HG02938 (cell line): ENCODE measurements around the gene ZBTB44.
"Not testable (repeated sequence)": the region's sequence is repeated elsewhere in the genome, so short reads cannot be mapped to it uniquely, and the experiment has no call there.

Experiments
- ATAC-seq: cut with Tn5 transposase; IDR thresholded peaks from one replicate; pipeline ENCODE4 v1.9.1; 2021; ENCODE audit warnings: mild to moderate bottlenecking, moderate library complexity; ENCODE audit not compliant: unreplicated experiment

The ZBTB44 gene, protein sequence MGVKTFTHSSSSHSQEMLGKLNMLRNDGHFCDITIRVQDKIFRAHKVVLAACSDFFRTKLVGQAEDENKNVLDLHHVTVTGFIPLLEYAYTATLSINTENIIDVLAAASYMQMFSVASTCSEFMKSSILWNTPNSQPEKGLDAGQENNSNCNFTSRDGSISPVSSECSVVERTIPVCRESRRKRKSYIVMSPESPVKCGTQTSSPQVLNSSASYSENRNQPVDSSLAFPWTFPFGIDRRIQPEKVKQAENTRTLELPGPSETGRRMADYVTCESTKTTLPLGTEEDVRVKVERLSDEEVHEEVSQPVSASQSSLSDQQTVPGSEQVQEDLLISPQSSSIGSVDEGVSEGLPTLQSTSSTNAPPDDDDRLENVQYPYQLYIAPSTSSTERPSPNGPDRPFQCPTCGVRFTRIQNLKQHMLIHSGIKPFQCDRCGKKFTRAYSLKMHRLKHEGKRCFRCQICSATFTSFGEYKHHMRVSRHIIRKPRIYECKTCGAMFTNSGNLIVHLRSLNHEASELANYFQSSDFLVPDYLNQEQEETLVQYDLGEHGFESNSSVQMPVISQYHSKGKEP

DNA sequence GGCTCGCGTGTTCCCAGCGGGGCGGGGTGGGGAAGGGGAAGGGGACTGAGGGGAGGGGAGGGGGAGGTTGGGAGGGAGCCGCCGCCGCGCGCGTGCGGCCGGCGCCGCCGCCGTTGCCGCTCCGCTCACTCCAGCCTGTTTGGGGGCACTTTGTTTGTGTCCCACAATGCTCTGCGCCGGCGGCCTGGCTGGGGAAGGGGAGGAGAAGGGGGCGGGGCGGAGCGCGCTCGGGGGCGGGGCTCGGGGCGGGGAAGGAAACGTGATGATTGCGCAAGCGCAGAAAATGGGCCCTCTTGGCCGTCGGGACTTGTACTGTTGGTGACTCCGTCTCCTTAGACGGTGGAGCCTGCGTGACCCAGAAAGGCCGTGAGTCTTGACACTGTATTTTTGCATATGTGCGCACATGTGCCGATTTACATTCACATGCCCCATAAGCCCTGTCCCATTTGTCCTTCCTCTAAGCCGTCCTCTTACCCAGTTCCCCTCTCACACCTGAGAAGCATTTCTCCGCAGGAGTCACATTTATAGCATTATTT is at the start of gene ZBTB44:
Gene ZBTB44, minus strand, starts transcription at position 168 of the 536 bp plus-strand sequence. CDS start 53,044 bp downstream, outside the sequence.
- ATAC-seq, result peak; percentile 58

DNA sequence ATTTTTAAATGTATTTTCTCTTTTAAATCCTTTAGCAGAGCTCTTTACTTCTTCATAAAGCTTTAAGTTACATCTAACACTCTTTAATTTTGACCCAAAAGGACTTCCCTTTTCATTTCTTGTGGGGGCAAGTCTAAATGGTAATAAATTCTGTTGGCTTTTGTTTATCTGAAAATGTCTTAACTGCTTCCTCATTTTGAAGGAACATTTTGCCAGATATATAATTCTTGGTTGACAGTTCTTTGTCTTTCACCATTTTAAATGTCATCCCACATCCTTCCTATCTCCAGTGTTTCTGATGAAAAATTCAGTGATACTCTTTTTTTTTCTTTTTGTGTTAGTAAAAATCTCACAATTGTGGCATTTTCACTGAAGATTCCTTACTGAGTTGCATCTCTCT is 44.7 kb upstream of the ZBTB44 start:
- no peak for ATAC-seq

DNA sequence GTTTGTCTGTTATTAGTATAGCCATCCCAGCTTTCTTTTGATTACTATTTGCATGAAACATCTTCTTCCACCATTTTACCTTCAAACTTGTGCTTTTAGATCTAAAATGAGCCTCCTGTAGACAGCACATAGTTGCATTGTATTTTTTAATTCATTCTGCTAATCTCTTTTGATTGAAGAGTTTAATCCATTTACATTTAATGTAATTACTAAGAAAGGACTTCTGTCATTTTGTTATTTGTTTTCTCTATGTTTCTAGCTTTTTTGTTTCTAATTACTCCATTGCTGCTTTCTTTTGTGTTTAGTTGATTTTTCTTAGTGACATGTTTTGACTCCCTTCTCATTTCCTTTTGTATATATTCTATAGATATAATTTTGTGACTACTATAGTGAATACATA is 43.7 kb upstream of the ZBTB44 start:
- no peak for ATAC-seq

DNA sequence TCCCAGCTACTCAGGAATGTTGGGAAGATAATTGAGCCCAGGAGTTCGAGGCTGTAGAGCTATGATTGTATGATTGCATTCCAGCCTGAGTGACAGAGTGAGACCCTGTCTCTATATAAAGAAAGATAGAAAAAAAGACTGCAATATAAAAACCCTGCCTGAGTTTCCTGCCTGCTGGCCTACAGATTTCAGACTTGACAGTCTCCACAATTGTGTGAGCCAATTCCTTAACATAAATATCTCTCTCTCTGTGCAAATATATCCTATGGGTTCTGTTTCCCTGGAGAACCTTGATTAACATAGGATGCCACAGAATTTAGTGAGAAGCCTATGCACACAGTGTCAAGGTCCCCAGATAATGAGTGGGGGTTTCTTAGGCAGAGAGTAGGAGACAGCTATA is 32.5 kb upstream of the ZBTB44 start:
- no peak for ATAC-seq

DNA sequence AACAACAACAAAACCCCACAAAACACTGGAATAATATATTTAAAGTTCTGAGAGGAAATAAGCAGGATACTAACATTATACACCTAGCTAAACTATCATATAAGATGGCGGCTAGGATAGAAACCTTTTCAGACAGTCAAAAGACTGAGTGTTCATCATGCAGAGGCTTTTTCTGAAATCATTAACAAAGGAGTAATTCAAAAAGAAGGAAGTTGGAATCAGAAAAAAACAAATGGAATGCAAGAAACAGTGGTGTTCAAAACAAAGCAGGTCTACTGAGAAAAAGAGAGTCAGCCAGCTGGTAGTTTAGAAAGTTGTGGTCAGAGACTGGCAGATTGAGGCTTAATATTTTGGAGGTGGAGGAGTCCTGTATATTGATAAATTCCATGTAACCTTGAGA is 30.1 kb upstream of the ZBTB44 start:
- no peak for ATAC-seq

DNA sequence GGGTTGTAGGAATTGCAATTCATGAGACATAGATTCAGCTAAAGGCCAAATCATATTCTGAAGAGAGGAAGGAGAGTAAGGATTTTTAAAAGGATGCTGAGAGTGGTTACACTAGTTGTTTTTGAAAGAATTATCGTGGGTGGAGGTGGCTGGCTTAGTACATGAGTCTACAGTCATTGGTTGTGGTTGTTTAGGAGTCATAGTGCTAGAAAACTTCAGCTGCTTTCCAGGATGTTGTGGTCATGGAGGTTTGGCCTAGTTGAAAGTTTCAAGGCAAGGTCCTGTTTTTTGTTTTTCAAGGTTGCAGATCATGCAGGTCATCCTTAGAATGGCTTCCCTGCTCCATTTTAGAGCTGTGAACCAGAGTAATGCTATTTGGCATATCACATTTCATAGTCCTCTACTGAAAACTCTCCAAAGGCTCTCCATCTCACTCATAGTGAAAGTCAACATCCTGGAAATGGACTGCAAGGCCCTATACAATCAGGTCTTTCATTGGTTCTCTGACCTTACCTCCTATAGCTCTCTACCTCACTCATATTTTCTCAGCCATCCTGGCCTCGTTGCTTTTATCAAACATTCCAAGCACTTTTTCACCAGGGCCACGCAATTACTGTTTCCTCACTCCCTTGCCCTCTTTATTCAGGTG is 26.1 kb upstream of the ZBTB44 start:
- ATAC-seq, result no peak

DNA sequence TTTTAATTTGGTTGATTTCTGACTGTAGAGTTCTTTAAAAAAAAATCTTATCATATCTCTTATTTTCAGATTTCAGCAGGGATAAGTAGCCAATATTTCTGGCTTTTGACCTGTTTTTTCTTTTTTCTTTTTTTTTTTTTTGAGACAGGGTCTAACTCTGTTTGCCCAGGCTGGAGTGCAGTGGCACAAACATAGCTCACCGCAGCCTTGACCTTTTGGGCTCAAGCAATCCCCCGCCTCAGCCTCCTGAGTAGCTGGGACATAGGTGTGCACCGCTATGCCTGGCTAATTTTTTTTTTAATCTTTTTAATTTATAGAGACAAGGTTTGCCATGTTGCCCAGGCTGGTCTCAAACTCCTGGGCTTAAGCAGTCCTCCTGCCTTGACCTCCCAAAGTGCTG is 23.9 kb upstream of the ZBTB44 start:
- ATAC-seq, result no peak

DNA sequence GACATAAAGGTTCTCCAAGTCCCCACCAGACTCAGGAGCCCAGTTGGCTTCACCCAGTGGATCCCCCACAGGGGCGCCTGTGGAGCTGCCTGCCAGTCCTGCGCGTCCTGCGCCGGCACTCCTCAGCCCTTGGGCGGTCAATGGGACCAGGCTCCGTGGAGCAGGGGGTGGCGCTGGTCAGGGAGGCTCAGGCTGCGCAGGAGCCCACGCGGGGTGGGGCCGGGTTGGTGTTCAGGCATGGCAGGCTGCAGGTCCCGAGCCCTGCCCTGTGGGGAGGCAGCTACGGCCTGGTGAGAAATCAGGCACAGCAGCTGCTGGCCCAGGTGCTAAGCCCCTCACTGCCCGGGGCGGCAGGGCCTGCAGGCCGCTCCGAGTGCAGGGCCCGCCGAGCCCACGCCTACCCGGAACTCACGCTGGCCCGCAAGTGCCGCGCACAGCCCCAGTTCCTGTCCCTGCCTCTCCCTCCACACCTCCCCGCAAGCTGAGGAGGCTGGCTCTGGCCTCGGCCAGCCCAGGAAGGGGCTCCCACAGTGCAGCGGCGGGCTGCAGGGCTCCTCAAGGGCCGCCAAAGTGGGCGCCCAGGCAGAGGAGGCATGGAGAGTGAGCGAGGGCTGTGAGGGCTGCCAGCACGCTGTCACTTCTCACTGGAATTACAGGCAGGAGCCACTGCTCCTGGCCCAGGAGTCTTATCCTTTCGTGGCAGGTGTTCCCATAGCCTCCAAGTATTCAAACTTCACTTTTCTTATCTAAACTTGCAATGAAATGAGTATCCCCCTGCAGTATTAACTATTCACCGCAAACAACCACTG is 22.8 kb upstream of the ZBTB44 start:
- no peak for ATAC-seq

DNA sequence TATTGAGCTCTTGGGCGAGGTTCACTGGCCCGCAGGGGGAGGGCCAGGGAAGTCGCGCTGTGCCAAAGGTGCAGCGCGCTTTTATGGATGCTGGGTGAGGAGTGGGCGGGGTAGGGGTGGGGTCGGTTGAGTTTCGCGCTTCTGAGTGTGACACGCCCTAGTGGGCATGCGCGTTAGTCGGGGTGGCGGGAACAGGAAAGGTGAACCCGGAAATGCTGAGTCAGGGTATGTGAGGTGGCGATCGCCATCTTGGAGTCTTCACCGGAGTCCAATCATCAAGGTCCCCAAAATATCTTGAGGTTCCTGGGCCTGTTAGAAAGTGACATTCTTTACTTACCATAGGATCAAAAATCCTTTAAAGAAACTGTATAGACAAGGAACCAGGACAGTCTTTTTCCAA is 16.7 kb upstream of the ZBTB44 start:
- not testable (repeated sequence) for ATAC-seq

DNA sequence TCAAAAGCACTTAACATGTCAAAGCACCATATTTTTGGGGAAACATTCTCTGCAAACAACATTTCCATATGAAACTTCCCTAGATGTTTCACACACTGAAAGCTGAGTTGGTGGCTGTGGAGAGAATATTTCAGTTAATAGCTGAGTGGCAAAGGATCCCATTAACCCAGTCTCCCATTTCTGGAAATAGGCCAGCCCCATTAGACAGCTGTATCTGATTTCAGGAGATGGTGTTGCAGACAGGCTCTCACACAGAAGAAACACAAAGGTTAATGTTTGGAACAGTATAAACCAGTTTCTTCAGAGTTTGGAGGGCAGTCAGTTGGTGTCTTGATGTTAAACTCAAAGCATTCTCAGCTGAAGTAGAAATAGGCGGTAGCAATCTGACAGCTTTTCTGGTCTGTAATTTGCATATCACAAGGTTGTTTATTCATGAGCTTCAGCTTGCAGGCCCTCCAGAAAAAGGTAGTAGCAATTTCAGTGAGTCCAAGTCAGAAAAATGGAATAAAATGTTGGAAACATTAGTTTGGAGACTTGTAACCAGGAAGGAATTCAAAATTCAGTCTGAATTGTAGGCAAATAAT is 15.5 kb upstream of the ZBTB44 start:
- no peak for ATAC-seq

DNA sequence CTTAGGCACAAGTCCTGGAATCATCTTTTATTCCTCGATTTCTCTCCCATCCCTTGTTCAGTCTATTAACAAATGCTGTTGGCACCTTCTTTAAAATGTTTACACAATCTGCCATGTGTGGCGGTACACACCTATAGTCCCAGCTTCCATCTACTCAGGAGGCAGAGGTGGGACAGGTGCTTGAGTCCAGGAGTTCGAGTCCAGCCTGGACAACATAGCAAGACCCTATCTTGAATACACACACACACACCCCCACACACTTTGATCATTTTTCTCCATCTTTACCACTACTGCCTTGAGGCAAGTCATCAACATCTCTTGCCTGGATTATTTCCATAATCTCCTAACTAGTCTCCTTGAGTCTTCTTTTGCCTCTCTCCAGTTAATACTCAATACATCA is 13.7 kb upstream of the ZBTB44 start:
- ATAC-seq, result no peak

DNA sequence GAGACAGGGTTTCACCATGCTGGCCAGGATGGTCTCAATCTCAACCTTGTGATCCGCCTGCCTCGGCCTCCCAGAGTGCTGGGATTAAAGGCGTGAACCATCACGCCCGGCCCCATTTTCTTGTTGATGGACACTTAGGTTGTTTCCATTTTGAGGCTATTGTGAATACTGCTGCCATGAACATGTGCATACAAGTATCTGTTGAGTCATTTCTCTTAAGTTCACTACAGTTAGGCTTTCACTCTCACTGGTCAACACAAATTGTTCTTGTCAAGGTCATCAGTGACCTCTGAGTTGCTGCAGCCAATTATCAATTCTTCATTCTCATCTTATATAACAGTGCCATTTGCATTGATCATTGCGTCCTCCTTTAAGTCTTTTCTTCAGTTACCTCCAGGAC is 13.0 kb upstream of the ZBTB44 start:
- ATAC-seq, result no peak

DNA sequence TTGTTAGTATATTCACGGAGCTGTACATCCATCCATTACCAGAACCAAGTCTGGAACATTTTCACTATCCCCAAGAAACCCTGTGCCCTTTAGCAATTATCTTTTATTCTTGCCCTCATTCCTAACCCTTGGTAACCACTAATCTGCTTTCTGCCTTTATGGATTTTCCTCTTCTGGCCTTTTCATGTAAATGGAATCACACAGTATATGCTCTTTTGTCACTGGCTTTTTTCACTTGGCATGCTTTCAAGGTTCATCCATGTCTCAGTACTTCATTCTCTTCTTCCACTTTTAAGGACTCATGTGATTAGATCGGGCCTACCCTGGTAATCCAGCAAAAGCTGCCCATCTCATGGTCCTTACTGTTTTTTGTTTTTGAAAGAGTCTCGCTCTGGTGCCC is 11.0 kb upstream of the ZBTB44 start:
- ATAC-seq, result no peak

DNA sequence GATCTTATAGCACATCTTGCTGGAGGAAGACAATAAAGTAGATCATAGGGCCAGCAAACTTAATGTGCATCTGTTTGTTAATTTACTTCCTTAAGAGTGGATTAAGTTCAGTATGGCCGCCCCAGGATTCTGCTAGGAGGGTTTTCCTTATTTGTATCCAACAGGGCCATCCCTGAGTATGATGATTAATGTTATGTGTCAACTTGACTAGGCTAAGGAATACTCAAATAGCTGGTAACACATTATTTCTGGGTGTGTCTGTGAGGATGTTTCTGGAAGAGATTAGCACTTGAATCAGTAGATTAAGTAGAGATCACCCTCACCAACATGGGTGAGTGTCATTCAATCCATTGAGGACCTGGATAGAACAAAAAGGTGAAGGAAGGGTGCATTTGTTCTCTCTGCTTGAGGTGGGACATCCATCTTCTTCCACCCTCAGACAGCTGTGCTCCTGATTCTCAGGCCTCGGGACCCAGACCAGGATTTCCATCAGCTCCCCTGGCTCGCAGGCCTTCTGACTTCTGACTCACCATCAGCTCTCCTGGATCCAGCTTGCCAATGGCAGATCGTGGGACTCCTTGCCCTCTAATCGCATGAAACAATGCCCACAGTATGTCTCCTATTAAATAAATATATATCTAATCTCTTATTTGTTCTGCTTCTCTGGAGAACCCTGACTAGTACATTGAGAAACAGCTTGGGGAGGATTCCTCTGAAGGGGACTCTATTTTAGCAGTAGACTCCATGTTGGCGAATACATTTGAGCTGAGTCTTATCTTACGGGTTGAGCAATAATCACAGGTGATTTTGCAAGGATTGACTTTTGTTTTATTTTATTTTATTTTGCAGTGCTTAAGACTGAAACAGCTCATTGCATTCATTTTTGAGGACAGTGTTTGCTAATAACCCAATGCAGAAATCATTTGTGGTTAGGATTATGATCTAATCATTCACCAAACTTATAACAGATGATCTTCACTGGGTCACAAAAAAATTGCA is 9.0 kb upstream of the ZBTB44 start:
- ATAC-seq, result no peak

DNA sequence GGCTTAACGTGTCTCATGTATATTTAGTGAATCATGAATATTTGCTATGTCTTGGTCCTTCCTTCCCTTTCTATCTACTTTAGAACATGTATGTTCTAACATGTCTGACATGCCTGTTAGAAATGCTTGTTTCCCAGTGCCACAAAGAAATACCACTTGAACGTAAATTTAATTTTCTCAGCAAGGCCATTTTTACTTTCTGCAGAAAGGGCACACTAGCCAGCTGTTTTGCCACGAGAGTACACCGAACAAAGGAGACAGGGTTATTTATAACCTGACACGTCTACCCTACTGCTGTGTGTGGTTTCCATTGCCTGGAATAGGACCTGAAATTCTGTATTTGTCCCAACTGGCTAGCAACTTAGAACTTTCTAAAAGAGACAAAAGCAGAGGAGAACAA is 7.4 kb upstream of the ZBTB44 start:
- no peak for ATAC-seq

DNA sequence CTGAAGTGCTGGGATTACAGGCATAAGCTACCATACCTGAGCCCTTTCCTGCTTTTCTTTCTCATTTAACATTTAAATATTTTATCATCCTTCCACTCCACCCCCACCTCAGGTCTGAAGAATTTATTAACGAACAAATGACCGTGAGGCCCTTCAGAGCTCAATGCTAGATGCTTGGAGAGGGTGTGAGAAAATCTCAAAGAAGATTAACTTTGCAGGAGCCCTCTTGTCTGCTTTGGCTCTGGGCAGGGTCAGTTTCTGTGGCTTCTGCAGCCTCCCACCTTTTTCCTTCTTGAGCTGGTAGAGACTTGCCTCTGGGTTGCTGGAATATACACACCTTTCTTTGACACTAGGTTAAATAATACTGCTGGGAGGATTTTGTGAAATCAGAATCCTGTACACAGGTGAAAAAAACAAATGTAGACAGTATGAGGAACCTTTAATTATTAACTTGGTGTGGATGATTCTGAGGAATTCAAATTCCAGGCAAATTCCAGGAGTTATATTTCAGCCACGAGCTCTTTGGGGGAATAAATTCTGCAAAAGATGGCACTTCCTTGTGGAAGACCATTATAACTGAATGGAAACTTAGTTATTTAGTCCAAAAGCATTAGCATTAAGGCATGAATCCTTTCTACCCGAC is 3.4 kb upstream of the ZBTB44 start:
- no peak for ATAC-seq

DNA sequence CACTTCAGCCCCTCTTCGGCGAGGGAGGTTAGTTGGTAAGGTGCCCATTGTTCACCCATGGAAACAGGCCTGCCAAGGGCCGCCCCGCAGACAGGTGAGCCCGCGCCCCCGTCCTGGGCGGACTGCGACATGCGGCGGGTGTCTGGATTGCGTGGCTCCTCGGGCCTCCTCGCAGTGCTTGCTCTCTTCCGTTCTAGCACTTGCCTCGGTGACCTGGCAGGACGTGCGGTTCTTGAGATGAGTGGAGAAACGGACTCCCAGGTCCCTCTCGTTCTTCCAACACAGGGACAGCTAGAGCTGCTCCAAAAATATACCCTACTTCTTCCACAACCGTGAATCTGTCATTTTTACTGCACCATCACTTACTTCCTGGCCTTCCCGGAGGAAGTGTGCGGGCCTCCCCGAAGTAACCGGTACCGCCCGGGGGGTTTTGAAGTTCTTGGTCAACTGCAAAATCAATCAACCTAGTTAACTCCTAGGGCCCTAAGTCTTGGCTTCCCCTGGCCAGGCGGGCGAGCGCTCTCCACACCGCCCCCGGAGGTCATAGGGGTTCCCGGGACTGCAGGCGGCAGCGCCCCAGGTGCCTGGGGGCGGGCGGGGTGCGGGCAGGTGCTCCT is 745 bp upstream of the ZBTB44 start:
- peak; percentile 16 for ATAC-seq

DNA sequence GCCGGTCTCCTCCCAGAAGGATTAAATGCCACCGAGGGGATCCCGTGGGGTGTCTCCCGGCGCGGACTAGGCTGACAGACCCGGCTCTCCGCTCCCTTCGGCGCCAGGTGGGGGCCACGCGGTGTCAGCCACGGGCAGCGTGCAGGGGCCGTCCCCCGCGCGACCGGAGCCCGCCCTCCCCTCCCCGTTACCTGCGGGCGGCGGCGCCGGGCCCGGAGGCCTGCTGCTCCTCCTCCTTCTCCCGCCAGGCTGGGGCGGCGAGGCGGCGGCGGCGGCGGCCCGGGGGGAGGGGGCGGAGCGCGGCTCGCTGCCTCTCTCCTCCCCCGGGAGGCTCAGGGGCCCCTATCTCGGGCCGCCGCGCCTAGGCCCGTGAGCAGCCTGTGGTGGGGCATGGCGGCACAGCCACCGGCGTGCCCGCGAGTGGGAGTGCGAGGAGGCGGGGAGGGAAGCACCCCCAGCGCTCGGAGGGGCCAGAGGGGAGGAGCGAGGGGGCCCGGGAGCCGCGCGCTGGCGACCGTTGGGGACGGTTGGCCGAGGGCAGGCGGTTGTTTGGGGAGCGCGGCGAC is 450 bp downstream of the ZBTB44 start:
- peak; percentile 43 for ATAC-seq
